Brain microvascular endothelial cell (primary cell): ENCODE measurements around the gene OCEL1.
"Not testable (repeated sequence)": the region's sequence is repeated elsewhere in the genome, so short reads cannot be mapped to it uniquely, and the experiment has no call there.

Source experiments
- DNase-seq: peaks from one replicate; pipeline ENCODE4 v3.0.0-alpha.2; 2020
- H3K27ac ChIP-seq: fragments of 250-450 bp; sonication (Bioruptor Pico); 2 replicates; pipeline ENCODE4 v1.5.1; 2020; ENCODE audit warnings: mild to moderate bottlenecking, moderate library complexity
- H3K27me3 ChIP-seq: fragments of 250-450 bp; sonication (Bioruptor Pico); replicated peaks from 2 replicates; pipeline ENCODE4 v1.5.1; 2020; ENCODE audit warnings: mild to moderate bottlenecking
- H3K36me3 ChIP-seq: fragments of 250-450 bp; sonication (Bioruptor Pico); replicated peaks from 2 replicates; pipeline ENCODE4 v1.5.1; 2020; ENCODE audit warnings: mild to moderate bottlenecking
- H3K4me3 ChIP-seq: 2 replicates; pipeline ENCODE4 v1.5.1; 2011; ENCODE audit warnings: low read depth, mild to moderate bottlenecking, control low read depth, low read length, moderate library complexity
- in situ Hi-C: cut with HindIII; loops from 2 replicates; pipeline ENCODE4 v1.10.0; 2017; ENCODE audit warnings: low sequenced_read_pairs, low pct_ligation_motif_present
- TF ChIP-seq, protein P1 (sequence below): IDR thresholded peaks from 2 replicates; pipeline ENCODE4 v1.5.1; 2011; ENCODE audit warnings: low read depth, mild to moderate bottlenecking, moderate library complexity, low read length, control low read depth, inconsistent platforms; ENCODE audit errors: missing control alignments

The OCEL1 gene

GRCh38 chr19:17184371-17184841 lies 41.6 kb upstream of the OCEL1 start:
- no peak overlapping the region for H3K4me3 ChIP-seq
- H3K27me3 ChIP-seq = no peaks in the 10 kb centered on the region
- H3K36me3 ChIP-seq = peaks cover 77% of the 10 kb centered on the region
- in situ Hi-C loops = no loop called here
- H3K27ac ChIP-seq = no peak overlapping the region
- TF ChIP-seq, protein P1, sequence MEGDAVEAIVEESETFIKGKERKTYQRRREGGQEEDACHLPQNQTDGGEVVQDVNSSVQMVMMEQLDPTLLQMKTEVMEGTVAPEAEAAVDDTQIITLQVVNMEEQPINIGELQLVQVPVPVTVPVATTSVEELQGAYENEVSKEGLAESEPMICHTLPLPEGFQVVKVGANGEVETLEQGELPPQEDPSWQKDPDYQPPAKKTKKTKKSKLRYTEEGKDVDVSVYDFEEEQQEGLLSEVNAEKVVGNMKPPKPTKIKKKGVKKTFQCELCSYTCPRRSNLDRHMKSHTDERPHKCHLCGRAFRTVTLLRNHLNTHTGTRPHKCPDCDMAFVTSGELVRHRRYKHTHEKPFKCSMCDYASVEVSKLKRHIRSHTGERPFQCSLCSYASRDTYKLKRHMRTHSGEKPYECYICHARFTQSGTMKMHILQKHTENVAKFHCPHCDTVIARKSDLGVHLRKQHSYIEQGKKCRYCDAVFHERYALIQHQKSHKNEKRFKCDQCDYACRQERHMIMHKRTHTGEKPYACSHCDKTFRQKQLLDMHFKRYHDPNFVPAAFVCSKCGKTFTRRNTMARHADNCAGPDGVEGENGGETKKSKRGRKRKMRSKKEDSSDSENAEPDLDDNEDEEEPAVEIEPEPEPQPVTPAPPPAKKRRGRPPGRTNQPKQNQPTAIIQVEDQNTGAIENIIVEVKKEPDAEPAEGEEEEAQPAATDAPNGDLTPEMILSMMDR = no peak
- DNase-seq = no peak

GRCh38 chr19:17185590-17185989 lies 40.4 kb upstream of the OCEL1 start:
- no peaks in the 10 kb centered on the region for H3K27me3 ChIP-seq
- no peak overlapping the region for H3K4me3 ChIP-seq
- in situ Hi-C loops = no loop called here
- H3K27ac ChIP-seq = no peak overlapping the region
- no peak for DNase-seq
- TF ChIP-seq, protein P1 = no peak
- H3K36me3 ChIP-seq = peaks cover 79% of the 10 kb centered on the region

DNA sequence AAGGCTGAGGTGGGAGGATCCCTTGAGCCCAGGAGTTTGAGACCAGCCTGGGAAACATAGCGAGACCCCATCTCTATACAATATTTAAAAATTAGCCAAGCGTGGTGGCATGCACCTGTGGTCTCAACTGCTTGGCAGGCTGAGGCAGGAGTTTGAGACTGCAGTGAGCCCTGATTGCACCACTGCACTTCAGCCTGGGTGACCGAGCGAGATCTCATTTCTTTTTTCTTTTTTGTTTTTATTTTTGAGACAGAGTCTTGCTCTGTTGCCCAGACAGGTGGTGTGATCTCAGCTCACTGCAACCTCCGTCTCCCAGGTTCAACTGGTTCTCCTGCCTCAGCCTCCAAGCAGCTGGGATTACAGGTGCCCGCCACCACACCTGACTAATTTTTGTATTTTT lies 34.3 kb upstream of the OCEL1 start:
- H3K36me3 ChIP-seq = peaks cover 79% of the 10 kb centered on the region
- H3K27ac ChIP-seq, DNase-seq, in situ Hi-C loops, H3K4me3 ChIP-seq, H3K27me3 ChIP-seq: not testable (repeated sequence)

GRCh38 chr19:17192751-17193150 lies 33.3 kb upstream of the OCEL1 start:
- no peak for DNase-seq
- Histone ChIP-seq H3K27ac (no peak overlapping the region), H3K27me3 (no peaks in the 10 kb centered on the region), H3K4me3 (no peak overlapping the region), H3K36me3 (peaks cover 77% of the 10 kb centered on the region)
- in situ Hi-C loops = no loop called here
- TF ChIP-seq, protein P1 = no peak

DNA sequence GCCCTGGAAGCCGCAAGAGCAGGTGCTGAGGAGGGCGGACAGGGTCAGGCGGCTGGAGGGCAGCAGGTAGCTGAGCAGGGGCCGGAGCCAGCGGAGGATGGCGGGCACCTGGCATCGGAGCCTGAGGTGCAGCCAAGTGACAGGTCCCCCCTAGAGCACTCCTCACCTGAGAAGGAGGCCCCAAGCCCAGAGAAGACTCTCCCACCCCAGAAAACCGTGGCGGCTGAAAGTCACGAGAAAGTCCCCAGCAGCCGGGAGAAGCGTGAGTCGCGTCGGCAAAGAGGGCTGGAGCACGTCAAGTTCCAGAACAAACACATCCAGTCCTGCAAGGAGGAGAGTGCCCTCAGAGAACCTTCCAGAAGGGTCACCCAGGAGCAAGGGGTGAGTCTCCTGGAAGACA lies 31.4 kb upstream of the OCEL1 start:
- Histone ChIP-seq H3K36me3 (peaks cover 73% of the 10 kb centered on the region), H3K4me3 (no peak overlapping the region), H3K27ac (no peak overlapping the region), H3K27me3 (no peaks in the 10 kb centered on the region)
- no peak for DNase-seq
- TF ChIP-seq, protein P1 = no peak
- in situ Hi-C loops = no loop called here

DNA sequence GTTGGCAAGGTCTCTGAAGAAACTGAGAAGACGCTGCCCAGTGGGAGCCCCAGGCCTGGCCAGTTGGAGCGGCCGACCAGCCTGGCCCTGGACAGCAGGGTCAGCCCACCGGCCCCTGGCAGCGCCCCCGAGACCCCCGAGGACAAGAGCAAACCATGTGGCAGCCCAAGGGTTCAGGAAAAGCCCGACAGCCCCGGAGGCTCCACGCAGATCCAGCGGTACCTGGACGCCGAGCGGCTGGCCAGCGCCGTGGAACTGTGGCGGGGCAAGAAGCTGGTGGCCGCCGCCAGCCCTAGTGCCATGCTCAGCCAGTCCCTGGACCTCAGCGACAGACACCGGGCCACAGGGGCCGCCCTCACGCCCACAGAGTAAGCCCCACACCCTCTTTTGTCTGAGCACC lies 30.9 kb upstream of the OCEL1 start:
- no peak for DNase-seq
- no peaks in the 10 kb centered on the region for H3K27me3 ChIP-seq
- peaks cover 76% of the 10 kb centered on the region for H3K36me3 ChIP-seq
- H3K4me3 ChIP-seq = no peak overlapping the region
- in situ Hi-C loops = no loop called here
- no peak overlapping the region for H3K27ac ChIP-seq
- TF ChIP-seq, protein P1 = no peak
